GM18867 (cell line): Measurements from ENCODE around the gene DPEP1.
"Not testable (repeated sequence)": the region's sequence is repeated elsewhere in the genome, so short reads cannot be mapped to it uniquely, and the experiment has no call there.

Experiments
- ATAC-seq: cut with Tn5 transposase; IDR thresholded peaks from one replicate; pipeline ENCODE4 v1.9.1; 2021; ENCODE audit warnings: mild to moderate bottlenecking, moderate library complexity; ENCODE audit not compliant: unreplicated experiment

The DPEP1 gene

GRCh38 chr16:89618109-89618998 lies 4.9 kb downstream of the DPEP1 start:
- ATAC-seq: no peak

- ATAC-seq: no peak
These were observed 6.4 kb downstream of the DPEP1 start for GRCh38 chr16:89619840-89620239.

DNA sequence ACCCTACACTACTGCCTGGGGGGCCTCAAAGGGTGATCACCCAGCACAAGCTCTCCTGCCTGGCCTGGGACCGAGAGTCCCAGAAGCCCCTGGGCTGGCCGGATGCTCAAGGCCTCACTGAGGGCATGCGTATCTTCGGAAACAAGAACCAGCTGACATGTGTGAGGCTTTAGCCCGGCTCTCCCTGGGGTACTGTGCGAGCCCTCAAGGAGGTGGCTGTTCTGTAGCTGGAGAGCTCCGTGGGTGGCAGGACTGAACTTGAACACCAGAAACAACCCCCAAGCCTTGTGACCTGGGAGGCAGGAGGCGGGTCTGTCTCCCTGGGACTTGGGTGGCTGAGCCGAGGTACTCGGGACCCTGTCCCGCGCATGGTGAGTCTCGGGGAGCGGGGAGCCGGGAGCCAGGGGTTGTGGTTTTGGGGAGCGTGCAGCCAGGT lies 7.0 kb downstream of the DPEP1 start:
- no peak for ATAC-seq

GRCh38 chr16:89621136-89621697 lies 7.8 kb downstream of the DPEP1 start:
- ATAC-seq: no peak

- no peak for ATAC-seq
These were observed 8.4 kb downstream of the DPEP1 start for GRCh38 chr16:89621698-89622409.

DNA sequence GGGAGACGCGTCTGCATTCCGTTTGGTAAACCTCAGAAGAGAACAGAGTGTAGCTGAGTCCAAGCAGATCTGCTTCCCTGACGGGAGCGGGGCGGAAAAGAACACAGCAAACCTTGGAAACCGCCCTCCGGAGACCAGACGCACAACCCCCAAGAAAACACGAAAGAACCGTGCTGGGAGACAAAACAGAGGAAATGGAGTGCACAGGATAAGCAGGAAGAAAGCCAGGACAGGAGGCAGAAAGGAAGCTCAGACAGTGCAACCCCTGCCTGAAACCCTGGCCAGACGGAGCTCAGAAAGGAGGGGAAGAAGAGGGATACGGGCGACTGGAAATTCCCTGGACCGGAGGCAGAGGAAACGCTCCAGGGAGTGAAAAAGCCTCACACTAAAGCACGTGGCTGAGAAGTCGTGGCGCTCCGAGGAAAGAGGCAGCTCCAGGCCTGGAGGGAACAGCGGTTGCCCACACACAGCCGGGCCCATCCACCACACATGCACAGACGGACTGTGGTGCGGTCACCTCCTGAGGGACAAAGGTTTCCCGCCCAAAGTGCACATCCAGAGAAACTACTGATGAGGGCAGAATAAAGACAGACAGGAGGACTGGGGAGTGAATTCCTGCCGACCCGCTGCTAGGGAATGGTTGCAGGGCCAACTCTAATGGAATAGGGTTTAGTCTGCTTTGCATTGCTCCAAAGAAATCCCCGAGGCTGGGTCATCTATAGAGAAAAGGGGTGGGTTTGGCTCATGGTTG lies 10.2 kb downstream of the DPEP1 start:
- no peak for ATAC-seq

GRCh38 chr16:89624777-89625761 lies 11.6 kb downstream of the DPEP1 start:
- ATAC-seq: no peak

GRCh38 chr16:89629827-89630610 lies 16.6 kb downstream of the DPEP1 start:
- ATAC-seq: no peak

DNA sequence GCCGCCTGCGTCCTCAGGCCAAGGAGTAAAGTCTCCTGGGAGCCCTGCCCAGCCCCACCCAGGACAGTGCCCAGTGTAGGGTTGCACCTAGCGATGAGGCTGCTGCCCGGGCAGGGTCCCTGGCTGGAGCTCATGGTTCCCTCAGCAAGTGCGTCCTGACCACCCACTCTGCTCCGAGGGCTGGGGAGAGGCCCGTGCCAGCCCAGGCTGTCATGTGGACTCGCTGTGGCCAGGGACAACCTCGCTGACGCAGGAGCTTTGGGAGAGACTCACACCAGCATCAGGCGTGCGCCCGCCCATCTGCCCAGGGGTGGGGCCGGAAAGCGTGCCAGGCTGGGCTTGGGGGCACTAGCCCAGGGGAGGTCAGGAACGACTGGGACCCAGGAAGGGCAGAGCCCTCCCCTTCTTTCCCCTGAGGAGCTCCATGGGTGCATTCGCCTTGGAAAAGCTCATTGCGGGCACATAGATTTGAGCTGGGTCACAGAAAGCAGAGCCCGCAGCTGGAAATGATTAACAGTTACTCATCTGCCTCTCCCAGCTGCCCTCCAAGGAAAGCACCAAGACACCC lies 19.7 kb downstream of the DPEP1 start:
- ATAC-seq: no peak

- not testable (repeated sequence) for ATAC-seq
These were observed 21.3 kb downstream of the DPEP1 start for GRCh38 chr16:89634463-89635385.

DNA sequence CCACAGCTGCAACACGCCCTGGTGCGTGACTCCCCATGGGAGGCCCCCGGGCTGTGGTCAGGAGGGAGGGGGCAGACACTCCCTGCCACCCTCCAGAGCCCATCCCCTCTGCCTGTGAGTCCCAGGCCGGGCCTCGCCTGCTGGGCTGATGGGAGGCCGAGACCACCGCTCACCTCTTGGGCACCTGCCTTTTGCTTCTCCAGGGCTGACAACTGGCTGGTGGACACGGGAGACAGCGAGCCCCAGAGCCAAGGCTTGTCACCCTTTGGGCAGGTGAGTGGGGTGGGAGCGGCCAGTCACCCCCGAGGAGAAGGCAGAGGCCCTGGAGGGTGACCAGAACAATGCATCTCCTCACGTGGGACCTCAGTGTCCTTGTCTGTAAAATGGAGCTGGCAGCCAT lies 23.2 kb downstream of the DPEP1 start:
- no peak for ATAC-seq

- no peak for ATAC-seq
These were observed 23.9 kb downstream of the DPEP1 start for GRCh38 chr16:89637379-89637778.

GRCh38 chr16:89638455-89638854 lies 25.0 kb downstream of the DPEP1 start:
- no peak for ATAC-seq

- ATAC-seq: no peak
These were observed 25.9 kb downstream of the DPEP1 start for GRCh38 chr16:89639385-89639784.

DNA sequence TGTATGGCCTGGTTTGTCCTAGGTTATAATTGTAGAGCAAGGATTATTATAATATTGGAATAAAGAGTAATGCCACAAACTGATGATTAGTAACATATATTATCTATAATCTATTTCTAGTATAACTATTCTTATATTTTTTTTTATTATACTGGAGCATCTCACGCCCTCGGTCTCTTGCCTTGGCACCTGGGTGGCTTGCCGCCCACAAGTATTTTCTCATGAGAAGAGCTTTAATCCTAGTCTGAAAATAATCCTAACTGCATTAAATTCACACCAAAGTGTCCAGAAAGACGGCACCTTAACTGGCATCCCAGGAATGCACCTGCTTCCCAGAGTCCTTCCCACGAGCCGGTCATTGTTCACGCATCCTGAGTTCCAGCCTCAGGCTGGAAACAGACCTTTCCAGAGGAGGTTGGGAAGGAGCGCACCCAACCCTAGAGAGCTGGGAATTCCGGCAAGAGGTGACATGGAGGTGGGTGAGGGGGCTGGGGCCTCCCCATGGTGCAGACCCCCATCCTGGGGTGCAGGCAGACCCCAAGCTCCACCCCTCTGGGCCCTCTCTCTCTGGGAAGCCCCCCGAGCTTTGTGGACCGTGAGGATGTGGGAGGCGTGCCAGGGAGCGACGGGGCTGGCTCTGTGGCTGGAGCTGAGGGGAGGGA lies 28.1 kb downstream of the DPEP1 start:
- ATAC-seq: no peak

DNA sequence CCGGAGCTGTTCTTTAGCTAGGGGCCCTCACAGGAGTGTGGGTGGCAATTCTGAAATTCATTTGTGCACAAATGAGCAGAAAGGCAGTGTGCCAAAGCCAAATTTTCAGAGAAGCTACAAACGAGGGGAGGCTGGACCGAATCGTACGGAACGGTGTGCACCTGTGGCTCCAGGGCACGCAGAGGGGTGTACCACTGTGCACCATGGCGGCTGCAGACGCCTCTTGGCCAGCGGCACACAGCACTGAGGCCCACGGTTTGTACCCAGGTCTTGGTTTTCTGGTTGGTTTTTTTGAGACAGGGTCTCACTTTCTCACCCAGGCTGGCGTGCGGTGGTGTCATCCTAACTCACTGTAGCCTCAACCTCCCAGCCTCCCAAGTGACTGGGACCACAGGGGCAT lies 29.1 kb downstream of the DPEP1 start:
- no peak for ATAC-seq

DNA sequence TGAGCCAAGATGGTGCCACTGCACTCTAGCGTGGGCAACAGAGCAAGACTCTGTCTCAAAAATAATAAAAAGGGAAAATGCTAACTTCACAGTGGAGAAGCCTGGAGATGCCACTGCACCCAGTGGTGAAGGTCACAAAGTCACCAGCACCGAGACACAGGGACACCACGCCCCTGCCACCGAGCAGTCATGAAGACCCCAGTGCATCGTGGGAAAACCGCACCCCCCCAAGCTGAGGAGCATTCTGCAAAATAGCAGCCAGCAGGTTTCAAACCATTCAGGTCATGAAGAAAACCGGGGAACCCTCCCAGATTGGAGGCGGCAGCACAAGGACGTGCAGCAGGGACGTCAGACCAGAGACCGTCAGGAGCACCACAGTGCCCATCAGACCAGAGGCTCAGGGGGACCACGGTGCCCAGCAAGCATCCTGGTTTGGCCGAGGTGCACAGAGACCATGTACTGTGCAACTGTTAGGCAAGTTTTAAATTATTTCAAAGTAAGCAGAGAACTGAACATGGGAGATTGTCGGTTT lies 30.4 kb downstream of the DPEP1 start:
- ATAC-seq: no peak
